GM20000 (cell line): ENCODE results near the gene DMD.

Experiments used
- DNase-seq: peaks from one replicate; pipeline ENCODE4 v3.0.0; 2012; ENCODE audit warnings: low spot score
- TF ChIP-seq, protein P1 (sequence below): IDR thresholded peaks from 2 replicates; pipeline ENCODE4 v1.5.1; 2012; ENCODE audit warnings: mild to moderate bottlenecking, control low read depth; ENCODE audit errors: extremely low read depth, missing control alignments

The DMD gene

DNA sequence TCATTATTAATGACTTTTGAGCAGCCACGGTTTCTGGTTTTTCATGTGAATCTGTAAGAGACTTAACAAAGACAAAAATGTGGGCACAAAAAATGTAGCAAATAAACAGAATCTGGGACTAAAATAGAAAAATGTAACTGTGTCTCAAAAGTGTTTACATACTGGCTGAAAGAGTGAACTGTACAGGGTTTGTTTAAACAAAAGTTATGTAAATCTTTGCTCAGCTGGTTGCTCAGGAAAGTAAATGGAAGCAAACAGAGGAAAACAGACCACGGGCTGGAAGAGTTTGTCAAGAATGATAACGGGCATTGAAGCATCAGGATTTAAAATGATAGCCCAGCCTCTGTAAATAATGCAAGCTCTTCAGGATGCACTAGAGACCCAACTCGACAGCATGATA, 1217.7 kb downstream of the DMD start:
- TF ChIP-seq, protein P1, sequence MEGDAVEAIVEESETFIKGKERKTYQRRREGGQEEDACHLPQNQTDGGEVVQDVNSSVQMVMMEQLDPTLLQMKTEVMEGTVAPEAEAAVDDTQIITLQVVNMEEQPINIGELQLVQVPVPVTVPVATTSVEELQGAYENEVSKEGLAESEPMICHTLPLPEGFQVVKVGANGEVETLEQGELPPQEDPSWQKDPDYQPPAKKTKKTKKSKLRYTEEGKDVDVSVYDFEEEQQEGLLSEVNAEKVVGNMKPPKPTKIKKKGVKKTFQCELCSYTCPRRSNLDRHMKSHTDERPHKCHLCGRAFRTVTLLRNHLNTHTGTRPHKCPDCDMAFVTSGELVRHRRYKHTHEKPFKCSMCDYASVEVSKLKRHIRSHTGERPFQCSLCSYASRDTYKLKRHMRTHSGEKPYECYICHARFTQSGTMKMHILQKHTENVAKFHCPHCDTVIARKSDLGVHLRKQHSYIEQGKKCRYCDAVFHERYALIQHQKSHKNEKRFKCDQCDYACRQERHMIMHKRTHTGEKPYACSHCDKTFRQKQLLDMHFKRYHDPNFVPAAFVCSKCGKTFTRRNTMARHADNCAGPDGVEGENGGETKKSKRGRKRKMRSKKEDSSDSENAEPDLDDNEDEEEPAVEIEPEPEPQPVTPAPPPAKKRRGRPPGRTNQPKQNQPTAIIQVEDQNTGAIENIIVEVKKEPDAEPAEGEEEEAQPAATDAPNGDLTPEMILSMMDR, result no peak
- DNase-seq, result no peak

DNA sequence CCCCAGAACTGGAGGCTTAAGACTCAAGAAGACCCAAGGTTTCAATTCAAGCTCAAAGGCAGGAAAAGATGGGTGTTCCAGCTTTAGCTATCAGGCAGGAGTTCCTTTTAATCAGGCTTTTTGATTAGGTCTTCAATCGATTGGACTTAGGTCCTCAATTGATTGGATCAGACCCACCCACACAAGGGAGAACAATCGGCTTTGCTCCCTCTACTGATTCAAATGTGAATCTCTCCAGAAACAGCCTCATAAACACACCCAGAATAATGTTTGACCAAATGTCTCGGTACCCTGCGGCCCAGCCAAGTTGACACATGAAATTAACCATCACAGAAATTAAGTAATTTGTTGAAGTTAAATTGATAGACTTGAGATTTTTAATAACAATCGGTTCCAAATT, 1222.4 kb downstream of the DMD start:
- no peak for DNase-seq
- TF ChIP-seq, protein P1, result no peak

DNA sequence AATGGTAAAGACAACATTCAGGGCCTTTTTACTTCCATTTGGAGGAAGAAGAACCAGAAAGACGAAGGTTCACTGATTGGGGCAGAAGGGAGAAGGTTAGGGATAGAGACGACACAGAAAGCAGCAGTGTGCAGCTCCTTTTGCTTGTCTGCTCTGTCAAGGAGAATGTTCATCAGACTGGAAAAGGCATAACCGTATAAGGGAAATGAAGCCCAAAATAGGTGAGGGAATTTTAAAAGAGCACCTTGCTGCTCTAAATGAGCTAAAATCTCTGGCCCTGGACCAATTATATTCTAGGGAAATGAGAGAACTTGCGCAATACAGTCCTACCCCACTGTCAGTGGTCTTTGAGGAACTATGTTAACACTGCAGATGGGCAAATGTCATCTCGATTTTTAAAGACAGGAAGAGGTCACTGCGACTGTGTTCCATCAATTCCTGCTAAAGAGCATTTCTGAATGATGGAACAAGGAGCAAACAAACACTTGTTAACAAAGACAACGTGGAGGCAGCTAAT, 1229.7 kb downstream of the DMD start:
- TF ChIP-seq, protein P1, result no peak
- DNase-seq, result no peak

DNA sequence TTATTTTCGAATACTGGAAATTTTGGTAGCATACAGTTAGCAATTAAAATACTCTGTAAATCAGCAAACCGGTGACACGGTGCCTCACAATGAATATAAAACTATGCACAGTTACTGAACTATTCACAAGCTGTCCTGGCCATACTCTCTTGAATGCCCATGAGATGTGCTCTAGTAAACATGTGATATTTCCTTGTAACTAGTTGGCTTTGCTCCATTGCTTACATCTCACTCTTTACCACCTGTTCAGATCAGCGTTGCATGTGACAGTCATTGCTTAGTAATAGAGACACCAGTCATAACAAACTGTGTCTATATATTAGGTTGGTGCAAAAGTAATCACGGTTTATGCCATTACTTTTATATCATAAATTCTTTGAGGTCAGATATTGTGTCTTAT, 1241.6 kb downstream of the DMD start:
- no peak for DNase-seq
- TF ChIP-seq, protein P1, result no peak

DNA sequence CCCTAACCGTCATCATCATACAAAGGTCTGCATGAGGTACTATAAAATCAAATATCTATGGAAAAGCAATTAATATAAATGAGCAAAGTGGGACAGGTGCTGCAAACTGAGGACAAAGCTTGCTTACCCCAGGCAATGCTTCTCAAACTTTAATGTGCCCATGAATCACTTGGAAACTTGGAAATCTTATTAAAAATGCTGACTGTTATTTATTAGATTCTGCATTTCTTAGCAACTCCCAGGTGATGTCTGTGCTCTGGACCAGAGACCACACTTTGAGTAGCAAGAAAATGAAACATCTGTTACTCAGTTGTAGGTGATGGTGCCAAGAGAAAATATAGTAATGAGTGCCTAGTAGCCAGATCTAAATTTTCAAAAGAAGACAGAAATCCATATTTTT, 1249.1 kb downstream of the DMD start:
- no peak for DNase-seq
- TF ChIP-seq, protein P1, result no peak

DNA sequence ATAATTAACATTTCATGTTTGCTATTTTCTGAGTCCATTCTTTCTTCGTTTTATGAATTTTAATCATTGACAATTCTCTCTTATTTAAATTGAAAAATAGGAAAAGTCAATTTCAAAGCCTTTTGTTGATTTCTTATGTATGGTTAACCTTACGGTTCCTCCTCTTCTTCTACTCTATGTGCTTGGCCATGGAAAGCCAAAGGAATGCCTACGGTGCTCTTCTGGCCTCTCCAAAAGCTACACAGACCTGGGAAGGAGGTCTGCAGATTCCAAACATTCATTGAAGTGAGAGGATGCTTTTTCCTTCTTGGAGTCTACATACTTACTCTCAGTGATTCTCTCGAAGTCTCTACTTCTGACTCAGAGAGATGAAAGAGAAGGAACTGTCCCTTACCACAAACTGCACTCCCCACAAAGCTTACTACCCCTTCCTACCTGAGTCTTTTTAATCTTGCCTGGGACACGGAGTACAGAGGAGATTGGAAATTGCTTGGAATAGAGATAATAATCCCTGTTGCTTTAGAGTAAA, 1276.4 kb downstream of the DMD start:
- no peak for DNase-seq
- TF ChIP-seq, protein P1, result no peak

DNA sequence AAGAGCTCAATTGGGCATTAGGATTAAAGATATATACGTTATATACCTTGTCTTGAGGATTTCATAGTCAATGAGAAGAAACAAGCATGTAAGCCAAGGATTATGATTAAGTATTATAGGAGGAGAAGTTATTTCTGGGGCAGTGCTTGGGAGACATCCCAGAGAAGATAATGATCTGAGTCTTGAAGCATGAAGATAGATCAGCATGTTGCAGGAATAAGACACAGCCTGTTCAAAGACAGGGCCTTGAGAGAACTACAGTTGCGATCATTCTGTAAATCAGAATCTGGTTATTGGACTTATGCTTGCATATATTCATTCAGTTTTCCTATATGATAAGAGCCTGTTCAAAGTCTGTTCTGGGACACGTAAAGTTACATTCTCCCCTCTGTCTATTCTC, 1277.3 kb downstream of the DMD start:
- TF ChIP-seq, protein P1, result no peak
- DNase-seq, result no peak
